ENCODE results near the gene FAM241A. TPM values are rescaled to one million over a fixed set of nuclear protein-coding genes. Genes with fewer than 3 reads are reported as not detected.

FAM241A gene
- total and polyA plus RNA-seq, 9 of the 15 experiments (the other 6 are each of a cell fraction or from before 2014, with no cell fraction given) = 2.3 to 8.5 (median 5.3) TPM

- H3K4me3 ChIP-seq = no peak overlapping the region
- intact Hi-C loops (cut with micrococcal nuclease) = no loop called here
- H3K9ac ChIP-seq (ENCODE audit: insufficient read depth in 1 of 2, low read depth in 2 of 2, low read length in 2 of 2) = no peak overlapping the region
- no peaks in the 10 kb centered on the region for H4K20me1 ChIP-seq (replicated peaks; ENCODE audit: control insufficient read depth, insufficient read depth, low read length)
- H3K27me3 ChIP-seq (ENCODE audit: control insufficient read depth in 2 of 2, insufficient read depth in 2 of 2, low read length in 2 of 2) = no peaks in the 10 kb centered on the region
- no TSS peak for BruUV-seq (replicated peaks)
- WGBS (ENCODE audit: insufficient coverage, low coverage, missing lambda C conversion rate) = 94% methylated on average over 7 of the region's 8 CpGs
- no peak for ATAC-seq
- no peak overlapping the region for H3K27ac ChIP-seq (ENCODE audit: extremely low read depth, low read depth, low read length)
- no peaks in the 10 kb centered on the region for H3K79me2 ChIP-seq (ENCODE audit: control insufficient read depth, insufficient read depth, low read length)
- peaks cover 19% of the 10 kb centered on the region; the same call in 1 of the 3 replicates for H3K36me3 ChIP-seq (ENCODE audit: control insufficient read depth, insufficient read depth, low read length)
- no peak for DNase-seq (ENCODE audit: extremely low read depth in 1 of 4, low spot score in 3 of 4)
- H2AFZ ChIP-seq (ENCODE audit: low read depth, low read length) = no peak overlapping the region
- H3K9me3 ChIP-seq (replicated peaks; ENCODE audit: control insufficient read depth, insufficient read depth, low read depth, low read length) = no peaks in the 10 kb centered on the region
- no peak for FAIRE-seq
- H3K9me1 ChIP-seq (ENCODE audit: control insufficient read depth, insufficient read depth, low read length) = no peaks in the 10 kb centered on the region
- H3K4me2 ChIP-seq (ENCODE audit: insufficient read depth, low read length) = no peak overlapping the region
- POLR2A ChIA-PET = no interaction called here
- CTCF ChIA-PET (ENCODE audit: low intra/inter-chr PET ratio) = interaction anchor here (0.7 kb wide), 1 partner anchor 131 kb away, joined by 3 read pairs; no protein-coding TSS in a partner anchor
- in situ Hi-C loops (cut with MboI) = no loop called here
- H3K4me1 ChIP-seq (replicated peaks in 1 of 2; ENCODE audit: control insufficient read depth in 2 of 2, insufficient read depth in 2 of 2, low read length in 2 of 2) = no peaks in the 10 kb centered on the region
- TF ChIP-seq DEAF1 (CRISPR knock-in tag; IDR thresholded peaks at IDR 0.05) = no peak
- TF ChIP-seq, protein P1, sequence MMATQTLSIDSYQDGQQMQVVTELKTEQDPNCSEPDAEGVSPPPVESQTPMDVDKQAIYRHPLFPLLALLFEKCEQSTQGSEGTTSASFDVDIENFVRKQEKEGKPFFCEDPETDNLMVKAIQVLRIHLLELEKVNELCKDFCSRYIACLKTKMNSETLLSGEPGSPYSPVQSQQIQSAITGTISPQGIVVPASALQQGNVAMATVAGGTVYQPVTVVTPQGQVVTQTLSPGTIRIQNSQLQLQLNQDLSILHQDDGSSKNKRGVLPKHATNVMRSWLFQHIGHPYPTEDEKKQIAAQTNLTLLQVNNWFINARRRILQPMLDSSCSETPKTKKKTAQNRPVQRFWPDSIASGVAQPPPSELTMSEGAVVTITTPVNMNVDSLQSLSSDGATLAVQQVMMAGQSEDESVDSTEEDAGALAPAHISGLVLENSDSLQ (IDR thresholded peaks at IDR 0.05) = no peak
- TF ChIP-seq BRD9 (IDR thresholded peaks at IDR 0.05; ENCODE audit: low read depth, partially characterized antibody) = no peak
- TF ChIP-seq NFRKB (IDR thresholded peaks at IDR 0.05; ENCODE audit: low read depth) = no peak
- TF ChIP-seq HOXB6 (CRISPR knock-in tag; IDR thresholded peaks at IDR 0.05; ENCODE audit: borderline replicate concordance) = no peak
- TF ChIP-seq MCM5 (IDR thresholded peaks at IDR 0.05; ENCODE audit: low read depth) = no peak
- no peak for TF ChIP-seq GABPB2 (CRISPR knock-in tag; conservative IDR thresholded peaks at IDR 0.05)
- TF ChIP-seq, protein P2, sequence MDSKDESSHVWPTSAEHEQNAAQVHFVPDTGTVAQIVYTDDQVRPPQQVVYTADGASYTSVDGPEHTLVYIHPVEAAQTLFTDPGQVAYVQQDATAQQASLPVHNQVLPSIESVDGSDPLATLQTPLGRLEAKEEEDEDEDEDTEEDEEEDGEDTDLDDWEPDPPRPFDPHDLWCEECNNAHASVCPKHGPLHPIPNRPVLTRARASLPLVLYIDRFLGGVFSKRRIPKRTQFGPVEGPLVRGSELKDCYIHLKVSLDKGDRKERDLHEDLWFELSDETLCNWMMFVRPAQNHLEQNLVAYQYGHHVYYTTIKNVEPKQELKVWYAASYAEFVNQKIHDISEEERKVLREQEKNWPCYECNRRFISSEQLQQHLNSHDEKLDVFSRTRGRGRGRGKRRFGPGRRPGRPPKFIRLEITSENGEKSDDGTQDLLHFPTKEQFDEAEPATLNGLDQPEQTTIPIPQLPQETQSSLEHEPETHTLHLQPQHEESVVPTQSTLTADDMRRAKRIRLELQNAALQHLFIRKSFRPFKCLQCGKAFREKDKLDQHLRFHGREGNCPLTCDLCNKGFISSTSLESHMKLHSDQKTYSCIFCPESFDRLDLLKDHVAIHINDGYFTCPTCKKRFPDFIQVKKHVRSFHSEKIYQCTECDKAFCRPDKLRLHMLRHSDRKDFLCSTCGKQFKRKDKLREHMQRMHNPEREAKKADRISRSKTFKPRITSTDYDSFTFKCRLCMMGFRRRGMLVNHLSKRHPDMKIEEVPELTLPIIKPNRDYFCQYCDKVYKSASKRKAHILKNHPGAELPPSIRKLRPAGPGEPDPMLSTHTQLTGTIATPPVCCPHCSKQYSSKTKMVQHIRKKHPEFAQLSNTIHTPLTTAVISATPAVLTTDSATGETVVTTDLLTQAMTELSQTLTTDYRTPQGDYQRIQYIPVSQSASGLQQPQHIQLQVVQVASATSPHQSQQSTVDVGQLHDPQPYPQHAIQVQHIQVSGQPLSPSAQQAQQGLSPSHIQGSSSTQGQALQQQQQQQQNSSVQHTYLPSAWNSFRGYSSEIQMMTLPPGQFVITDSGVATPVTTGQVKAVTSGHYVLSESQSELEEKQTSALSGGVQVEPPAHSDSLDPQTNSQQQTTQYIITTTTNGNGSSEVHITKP (IDR thresholded peaks at IDR 0.05; ENCODE audit: partially characterized antibody) = no peak
- no peak for TF ChIP-seq ESRRA (IDR thresholded peaks at IDR 0.05; ENCODE audit: borderline replicate concordance, low read depth)
- no peak for TF ChIP-seq ZFP36 (IDR thresholded peaks at IDR 0.05; ENCODE audit: low read depth, low read length, partially characterized antibody)
- no peak for TF ChIP-seq ZC3H4 (CRISPR knock-in tag; IDR thresholded peaks at IDR 0.05; ENCODE audit: borderline replicate concordance)
- TF ChIP-seq ZNF316 (IDR thresholded peaks at IDR 0.05) = no peak
- no peak for TF ChIP-seq STAG1 (CRISPR knock-in tag; IDR thresholded peaks at IDR 0.05; ENCODE audit: borderline replicate concordance)
- TF ChIP-seq ZNF217 (CRISPR knock-in tag; IDR thresholded peaks at IDR 0.05) = no peak
- TF ChIP-seq RHOXF2B (CRISPR knock-in tag; conservative IDR thresholded peaks at IDR 0.05) = no peak
- no peak for TF ChIP-seq NFIC (IDR thresholded peaks at IDR 0.05)
- TF ChIP-seq ZNF239 (CRISPR knock-in tag; IDR thresholded peaks at IDR 0.05) = no peak
- TF ChIP-seq DACH1 (IDR thresholded peaks at IDR 0.05; ENCODE audit: partially characterized antibody) = no peak
Measured at GRCh38 chr4:112190684-112191083, 45.4 kb downstream of the FAM241A start.

All from K562 (cell line).